NCI-H82 (cell line): ENCODE measurements around the gene FBXO39.
A peak's percentile ranks its signal among the peaks of the same experiment; 100 is the strongest.
"Not testable (repeated sequence)": the region's sequence is repeated elsewhere in the genome, so short reads cannot be mapped to it uniquely, and the experiment has no call there.

ENCODE experiments used
- DNase-seq: peaks from one replicate; lab custom pipeline; 2025; lab: John Stamatoyannopoulos, UW

The FBXO39 gene

DNA sequence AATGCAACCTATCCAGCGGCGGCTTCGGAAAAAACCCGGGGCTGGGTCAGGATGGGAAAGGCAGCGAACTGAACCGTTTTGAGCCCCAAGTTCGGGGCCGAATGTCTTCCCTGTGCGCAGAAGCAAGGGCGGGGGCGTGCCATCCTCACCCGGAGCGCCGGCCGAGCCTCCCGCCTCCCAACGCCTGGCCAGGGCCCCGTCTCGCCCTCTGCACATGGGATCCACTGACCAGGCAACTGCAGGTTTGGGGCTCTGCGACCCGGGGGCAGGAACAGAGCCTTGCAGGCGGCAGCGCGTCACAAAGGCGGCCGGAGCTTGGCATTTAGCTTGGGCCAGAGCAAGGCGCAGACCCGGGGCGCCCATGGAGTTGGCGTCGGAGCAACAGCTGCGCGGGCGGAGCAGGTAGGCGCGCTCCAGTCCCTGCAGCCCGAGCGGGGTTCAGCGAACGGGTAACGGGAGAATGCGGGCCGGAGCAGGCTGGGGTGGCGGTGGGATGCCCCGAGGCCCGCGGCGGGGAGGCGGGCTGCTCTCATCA, at the start of gene FBXO39:
Gene FBXO39 (plus strand): TSS at position 345 of the 535 bp plus-strand sequence. CDS start 3,654 bp downstream, outside the sequence.
- DNase-seq, result no peak

DNA sequence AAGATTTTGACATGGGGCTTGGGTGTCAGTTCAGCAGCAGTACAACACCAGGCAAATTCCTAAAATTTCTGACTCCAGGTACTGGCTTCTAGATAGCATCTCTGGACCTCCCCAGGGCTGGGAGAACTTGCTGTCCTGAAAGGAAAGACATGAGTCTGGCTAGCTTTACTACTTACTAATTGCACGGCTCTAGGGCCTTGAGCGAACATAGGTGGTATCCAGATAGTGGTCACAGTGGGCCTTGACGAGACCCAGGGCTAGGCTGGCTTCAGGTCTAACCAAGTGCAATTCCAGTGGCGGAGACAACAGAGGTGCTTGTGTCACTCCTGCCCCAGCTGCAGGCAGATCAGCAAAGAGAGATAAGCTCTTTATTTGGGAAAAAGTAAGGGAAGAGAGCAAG, 46.5 kb upstream of the FBXO39 start:
- DNase-seq, result no peak

DNA sequence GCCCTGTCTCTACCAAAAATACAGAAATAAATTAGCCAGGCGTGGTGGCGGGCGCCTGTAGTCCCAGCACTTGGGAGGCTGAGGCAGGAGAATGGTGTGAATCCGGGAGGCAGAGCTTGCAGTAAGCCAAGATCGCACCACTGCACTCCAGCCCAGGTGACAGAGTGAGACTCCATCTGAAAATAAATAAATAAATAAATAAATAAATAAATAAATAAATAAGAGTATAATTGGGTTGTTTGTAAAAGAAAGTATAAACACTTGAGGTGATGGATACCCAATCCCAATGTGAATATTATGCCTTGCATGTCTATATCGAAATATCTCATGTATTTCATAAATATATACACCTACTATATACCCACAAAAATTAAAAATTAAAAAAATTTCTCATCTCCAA, 29.4 kb upstream of the FBXO39 start:
- not testable (repeated sequence) for DNase-seq

DNA sequence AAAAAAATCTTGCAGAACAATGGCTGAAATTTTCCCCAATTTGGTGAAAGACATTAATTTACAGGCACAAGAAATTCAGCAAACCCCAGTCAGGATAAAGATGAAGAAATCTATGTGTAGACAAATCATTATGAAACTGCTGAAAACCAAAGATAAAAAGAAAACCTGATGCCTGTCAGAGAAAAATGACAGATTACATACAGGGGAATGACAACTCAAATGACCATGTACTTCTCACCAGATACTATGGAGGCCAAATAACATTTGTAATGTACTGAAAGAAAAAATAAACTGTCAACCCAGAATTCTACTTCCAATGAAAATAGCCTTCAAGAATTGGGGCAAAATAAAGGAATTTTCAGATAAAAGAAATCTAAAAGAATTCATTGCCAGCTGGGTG, 27.4 kb upstream of the FBXO39 start:
- DNase-seq, result no peak

DNA sequence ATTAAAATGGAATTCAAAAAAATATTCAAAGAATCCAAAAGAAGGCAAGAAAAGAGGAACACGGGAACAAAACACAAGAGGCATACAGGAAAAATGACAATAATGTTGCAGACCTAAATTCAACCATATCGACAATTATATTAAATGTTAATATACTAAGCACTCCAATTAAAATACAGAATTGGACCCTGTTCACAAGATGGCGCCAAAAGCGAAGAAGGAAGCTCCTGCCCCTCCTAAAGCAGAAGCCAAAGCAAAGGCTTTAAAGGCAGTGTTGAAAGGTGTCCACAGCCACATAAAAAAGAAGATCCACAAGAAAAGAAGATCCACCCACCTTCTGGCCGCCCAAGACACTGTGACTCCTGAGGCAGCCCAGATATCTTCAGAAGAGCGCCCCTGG, 26.5 kb upstream of the FBXO39 start:
- peak; percentile 14 for DNase-seq

DNA sequence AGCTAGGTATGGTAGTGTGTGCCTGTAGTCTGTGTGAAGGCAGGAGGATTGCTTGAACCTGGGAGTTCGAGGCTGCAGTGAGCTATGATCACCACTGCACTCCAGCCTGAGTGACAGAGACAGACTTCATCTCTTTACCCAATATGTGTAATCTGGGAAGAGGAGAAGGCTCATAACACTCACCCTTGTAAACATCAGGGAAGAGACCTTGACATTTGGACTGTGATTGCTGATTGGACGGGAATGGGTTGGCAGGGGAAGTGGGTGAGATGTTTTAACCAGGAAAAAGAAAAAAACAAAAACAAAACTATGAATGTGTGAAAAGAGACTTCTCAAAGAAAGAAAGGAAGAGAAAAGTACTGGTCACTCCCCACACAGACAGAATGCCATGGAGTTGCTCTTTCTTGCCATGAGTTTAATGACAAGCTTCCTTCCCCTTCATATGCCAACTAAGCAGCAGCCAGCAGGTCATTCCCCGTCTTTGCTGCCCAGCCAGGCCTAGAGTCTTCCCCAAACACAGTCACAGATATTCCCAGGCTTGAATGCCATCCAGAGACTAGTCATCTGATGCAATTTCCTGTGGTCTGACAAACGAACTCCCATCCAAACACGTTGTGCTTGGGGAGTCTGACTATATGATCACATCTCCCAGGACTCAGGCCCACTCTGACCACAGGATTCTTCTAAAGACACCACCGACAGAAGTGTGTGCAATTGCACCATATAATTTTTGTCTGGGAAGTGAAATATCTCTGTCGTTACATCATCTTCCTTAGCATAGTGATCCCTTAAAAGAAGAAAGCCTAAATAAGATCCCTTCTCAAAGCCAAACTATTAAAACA, 23.7 kb upstream of the FBXO39 start:
- DNase-seq, result no peak

DNA sequence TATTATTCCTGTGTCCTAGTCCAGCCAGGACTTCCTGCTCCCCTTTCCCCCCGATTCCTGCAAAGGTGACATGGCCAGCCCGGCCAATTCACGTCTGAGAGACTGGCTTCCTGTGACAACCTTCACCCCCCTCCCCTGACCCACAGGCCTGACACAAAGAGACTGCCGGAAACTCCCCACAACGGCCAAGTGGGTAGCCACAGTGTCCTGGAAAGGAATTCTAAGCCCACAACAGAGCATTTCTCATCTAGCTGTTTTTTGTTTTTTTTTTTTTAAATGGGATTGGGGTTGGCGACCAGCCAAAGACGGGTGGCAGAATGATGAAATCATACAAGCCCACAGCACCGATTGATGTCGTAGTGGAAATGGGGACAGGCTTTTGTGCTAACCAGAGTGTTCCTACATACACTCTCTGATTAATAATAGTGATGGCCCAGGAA, 23.0 kb upstream of the FBXO39 start:
- peak; percentile 49 for DNase-seq

DNA sequence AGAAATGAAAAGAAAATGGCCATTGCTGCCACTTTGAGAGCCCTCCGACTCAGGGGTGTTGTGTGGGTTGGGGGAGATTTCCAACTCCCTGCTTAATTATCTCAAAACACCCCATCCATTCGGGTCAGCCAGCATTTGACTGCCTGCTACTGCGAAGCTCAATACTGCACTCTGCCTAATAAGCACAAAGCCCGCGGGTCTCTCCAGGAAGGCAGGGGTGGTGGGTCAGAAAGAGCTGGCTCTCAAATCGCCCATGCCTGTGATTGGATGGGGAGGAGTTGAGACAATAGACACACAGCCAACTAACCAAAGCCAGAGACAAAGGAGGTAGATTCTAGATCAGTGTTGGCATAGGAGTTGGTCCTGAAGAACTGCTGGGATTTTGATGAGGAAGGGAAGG, 22.5 kb upstream of the FBXO39 start:
- no peak for DNase-seq

DNA sequence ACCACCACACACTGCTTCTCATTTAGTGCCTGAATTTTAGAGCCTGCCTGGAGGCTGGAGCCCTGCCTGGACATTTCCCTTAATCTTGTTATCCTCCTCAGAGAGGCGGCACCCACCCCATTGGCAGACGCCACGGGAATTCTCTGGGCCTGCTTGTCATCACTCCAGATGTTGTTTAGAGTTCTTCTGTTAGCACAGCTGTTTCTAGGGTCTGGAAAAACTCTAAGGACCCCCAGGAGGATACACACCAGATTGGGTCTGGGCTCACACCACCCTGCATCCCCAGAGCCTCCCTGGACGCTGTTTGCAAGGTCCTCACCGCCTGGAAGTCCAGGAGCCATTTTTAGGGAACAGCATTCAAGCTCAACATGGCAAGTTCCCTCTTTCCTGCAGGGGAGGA, 20.7 kb upstream of the FBXO39 start:
- DNase-seq, result peak; percentile 92

DNA sequence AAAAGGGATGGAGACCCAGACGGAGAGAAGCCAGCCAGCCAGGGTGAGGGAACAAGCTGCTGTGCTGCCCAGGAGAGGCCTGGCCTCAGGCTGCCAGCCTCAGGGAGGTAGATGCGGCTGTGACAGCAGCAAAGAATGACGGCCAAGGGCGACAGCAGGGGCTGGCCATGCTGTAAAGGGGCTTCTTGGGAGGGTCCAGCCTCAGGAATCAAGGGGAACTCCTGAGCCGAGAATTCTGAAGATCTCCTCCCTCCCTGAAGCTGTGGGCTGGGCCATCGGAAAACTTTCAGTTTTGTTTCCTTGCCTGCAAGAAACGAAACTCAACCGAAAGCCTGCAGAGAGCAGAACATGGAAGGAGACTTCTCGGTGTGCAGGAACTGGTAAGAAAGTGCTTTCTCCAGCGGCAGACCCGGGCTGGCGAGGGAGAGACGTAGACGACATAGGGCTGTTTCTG, 20.3 kb upstream of the FBXO39 start, which contains the start of gene XAF1:
Gene XAF1 (plus strand): TSS at position 316 of the 454 bp plus-strand sequence. CDS start 33 bp downstream, at position 349.
- DNase-seq, result no peak

DNA sequence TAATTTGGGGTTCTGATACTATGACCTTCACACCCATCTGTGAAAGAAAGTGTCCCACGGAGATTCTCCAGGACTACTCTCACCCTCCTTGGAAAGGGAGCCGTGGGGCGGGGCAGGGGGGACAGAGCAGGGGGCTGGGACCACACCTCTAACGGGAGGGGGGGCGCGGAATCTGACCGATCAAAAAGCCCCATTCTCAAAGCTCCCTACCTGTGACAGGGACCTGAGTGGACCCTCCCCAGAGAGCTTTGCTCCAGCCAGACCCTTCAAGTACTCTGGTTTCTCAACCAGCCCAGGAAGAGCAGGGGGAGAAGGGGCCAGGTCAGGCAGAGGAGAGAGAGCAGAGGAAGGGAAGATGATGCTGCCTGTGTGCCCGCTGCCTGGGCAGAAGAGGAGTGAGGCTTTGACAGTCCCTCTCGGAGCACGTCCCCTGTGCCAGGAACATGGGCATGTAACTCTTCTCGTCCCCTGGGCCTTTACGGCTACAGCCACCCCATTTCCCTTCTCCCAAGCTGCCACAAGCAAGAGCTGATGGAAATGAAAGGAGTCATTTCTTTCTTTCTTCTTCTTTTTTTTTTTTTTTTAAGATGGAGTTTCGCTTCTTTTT, 19.5 kb upstream of the FBXO39 start:
- DNase-seq, result no peak

DNA sequence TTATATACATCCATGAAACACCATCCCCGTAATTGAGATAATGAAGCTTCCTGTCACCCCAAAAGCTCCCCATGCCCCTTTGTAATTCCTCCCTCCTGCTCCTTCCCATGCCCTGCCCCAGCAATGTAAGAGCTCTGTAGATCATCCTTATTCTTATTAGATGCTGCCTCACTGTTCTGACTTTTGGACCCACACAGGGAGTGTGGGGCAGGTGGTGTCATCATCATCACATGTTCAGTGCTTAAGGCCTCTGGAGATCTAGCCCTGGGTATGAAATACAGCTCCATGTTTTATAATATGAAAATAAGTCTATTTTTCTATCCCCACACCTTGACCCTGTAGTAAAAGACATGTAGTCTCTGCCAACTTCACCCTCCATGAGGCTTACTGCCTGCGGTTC, 18.3 kb upstream of the FBXO39 start:
- no peak for DNase-seq

DNA sequence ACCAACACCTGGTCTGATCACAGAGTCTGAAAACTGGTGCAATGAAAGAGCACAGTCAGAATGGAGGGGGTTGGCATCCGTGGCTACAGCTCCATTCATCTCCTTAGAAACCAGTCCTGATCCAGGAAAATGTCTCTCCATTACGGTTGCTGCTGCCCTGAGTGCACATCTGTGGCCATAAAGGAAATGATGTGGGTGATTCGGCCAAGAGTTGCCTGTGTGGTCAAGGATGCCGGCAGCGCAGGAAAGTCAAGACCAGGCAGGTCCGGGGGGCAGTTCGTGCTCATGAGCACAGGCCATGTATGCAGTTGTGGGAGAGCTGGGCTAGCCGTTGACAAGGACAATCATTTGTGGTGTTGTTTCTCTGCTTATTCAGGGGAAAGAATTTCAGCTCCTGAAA, 14.2 kb upstream of the FBXO39 start:
- DNase-seq, result no peak

DNA sequence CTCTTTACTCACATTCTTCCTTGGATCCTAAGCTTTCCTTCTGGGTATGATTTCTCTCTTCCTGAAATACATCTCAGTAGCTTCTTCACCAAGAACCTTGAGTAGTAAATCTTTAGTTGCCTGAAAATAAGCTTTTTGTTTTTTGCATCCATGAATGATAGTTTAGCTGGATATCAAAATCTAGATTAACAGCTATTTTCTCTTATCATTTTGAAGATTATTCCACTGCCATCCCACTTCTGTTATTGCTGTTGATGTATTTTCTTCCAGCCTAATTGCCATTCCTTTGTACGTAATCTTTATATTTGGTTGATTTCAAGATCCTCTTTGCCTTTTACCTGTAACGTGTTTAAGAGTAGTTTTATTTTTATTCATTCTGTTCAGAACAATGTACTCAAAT, 7.6 kb upstream of the FBXO39 start:
- no peak for DNase-seq

DNA sequence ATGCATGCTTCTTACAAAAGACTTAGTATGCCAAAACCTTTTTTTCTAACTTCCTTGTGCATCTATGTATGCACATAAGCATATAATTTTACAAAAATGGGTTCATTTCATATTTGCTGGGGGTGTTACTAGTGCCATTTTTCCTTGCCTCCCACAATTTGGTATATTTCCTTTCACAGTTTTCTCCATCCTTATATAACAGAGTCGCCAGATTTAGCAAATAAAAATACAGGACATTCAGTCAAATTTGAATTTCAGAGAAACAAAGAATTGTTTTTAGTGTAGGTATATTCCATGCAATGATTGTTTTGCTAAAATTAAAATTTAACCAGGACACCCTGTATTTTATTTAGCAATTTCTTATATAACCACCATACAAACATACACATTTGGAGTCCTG, 4.0 kb upstream of the FBXO39 start:
- no peak for DNase-seq

DNA sequence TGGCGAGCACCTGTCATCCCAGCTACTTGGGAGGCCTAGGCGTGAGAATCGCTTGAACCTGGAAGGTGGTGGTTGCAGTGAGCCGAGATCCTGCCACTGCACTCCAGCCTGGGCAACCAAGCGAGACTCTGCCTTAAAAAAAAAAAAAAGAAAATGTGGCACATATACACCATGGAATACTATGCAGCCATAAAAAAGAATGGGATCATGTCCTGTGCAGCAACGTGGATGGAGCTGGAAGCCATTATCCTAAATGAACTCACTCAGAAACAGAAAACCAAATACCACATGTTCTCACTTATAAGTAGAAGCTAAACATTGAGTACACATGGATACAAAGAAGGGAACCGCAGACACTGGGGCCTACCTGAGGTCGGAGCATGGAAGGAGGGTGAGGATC, 1.1 kb upstream of the FBXO39 start:
- not testable (repeated sequence) for DNase-seq

DNA sequence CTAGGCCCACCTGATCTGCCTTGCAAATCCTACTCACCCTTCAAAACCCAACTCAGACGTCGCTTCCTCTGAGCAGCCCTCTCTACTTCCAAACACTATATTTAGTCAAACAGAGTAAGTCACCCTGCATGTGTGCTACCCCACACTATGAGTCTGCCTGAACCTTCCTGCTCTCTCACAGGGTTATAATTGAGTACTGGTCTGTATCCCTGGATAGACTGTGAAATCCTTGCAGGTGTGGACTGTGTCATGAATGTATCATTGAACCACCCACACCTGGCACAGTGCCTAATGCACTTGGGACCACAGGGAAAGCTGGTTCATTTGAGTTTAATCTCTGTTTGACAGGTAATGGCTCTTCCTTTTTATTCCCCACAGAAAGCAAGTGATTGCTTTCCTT, 3.4 kb downstream of the FBXO39 start:
- DNase-seq, result no peak

DNA sequence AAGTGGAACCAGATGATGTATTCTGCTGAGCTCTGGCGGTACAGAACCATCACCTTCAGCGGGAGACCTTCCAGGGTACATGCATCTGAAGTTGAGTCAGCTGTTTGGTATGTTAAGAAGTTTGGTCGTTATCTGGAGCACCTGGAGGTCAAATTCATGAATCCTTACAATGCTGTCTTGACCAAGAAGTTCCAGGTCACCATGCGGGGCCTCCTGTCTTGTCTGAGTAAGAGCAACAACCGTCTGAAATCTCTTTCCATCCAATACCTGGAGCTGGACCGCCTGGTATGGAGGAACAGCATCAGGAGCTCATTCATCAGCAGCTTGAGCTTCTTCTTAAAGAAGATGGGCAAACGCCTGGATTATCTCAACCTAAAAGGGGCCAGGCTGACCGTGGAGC, 4.0 kb downstream of the FBXO39 start:
- DNase-seq, result no peak

DNA sequence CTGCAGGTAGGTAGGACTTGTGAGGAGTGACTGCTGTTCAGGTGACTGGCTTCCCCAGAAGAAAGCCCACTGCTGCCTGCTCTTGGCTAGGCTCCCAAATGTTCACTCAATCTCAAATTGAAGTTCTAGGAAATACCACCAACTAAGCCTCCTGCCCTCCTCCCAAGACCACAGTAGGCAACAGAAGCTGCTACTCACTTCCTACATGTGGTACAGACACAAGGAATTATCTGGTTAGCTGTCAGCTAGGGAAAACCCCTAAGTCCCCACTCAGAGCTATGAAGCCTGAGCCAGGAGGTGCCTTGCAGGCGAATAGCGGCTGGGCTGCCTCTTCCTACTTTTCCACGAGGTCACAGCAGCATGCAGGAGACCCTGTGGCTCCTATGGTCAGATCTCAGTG, 4.9 kb downstream of the FBXO39 start:
- DNase-seq, result no peak

DNA sequence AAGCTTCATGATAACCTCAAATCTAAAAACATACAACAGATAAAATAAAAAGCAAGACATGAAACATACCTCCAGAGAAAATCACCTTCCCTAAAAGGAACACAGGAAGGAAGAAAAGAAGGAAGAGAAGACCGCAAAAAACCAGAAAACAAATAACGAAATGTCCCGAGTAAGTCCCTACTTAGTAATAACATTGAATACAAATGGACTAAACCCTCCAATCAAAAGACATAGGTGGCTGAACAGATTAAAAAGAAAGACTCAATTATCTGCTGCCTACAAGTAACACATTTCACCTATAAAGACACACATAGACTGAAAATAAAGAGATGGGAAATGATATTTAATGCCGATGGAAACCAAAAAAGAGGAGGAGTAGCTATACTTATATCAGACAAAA, 6.2 kb downstream of the FBXO39 start:
- no peak for DNase-seq

DNA sequence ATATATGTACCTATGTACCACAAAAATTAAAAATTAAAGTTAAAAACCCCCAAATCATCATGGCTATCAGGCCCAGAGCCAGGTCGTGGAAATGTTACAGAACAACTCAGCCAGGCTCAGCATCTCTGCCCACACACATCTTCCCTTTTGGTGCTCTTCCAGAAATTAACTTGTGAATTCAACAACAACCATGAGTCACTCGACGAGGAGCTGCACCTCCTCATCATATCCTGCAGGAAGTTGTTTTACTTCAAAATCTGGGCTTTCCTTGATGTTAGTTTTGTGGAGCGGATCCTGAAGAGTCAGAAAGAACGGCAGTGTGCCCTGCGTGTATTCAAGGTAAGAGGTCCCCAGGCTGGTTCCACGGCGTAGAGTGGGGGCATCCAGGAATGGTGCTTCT, 10.6 kb downstream of the FBXO39 start:
- no peak for DNase-seq

DNA sequence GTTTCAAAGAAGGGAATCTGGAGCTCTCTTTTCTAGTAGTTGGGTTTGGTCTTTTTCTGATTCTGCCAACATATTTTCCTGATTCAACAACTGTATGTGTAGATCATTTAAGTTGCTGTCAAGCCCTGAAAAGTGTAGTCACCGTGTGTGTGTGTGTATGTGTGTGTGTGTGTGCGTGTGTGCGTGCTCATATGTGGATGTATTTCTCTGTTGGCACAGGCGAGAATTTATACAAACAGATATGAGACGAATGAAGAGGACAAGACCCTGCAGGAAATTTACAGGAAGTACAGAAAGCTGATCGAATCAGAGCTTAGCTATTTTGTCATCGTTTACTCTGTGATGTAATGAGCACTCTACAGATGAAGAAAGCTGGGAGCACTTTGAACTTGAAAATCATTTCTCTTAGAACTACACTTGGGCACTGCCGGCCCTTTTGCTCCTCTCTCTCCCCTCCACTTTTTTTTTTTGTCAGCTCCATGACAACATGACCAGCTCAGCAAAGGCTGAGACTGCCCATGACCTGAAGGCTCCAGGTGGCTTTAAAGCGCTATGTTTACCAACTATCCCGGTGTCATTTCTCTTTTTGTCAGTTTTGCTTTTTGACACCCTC, 11.2 kb downstream of the FBXO39 start:
- no peak for DNase-seq

DNA sequence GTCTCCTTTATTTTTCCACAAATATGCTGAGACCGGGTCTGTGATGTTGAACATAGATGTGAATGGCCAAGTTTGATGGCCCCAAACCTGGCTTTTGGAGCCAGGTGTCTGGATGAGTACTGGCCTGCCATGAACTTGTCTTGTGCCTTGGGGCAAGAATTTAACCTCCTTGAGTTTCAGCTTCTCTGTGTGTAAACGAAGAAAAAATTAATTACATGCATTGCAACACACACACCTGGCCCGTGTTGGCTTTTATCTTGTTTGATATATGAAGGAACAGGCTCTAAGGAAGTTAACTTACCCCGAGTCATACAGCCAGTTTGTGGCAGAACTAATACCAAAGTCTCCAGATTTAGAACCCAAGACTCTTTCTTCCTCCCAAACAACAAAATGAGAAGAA, 13.1 kb downstream of the FBXO39 start:
- DNase-seq, result no peak
